Chondrocyte (in vitro differentiated cells): ENCODE data around the gene TMEM132C. TPM values are rescaled to one million over a fixed set of nuclear protein-coding genes. Genes with fewer than 3 reads are reported as not detected.

Source experiments
- DNase-seq: peaks from one replicate; pipeline ENCODE4 v3.0.0; 2021; ENCODE audit warnings: mixed read lengths, low spot score
- H3K27ac Mint-ChIP-seq: one replicate; pipeline ENCODE4 v1.8.0; 2021; ENCODE audit warnings: mild to moderate bottlenecking, moderate library complexity, mixed read lengths; ENCODE audit not compliant: unreplicated experiment
- H3K27me3 Mint-ChIP-seq: 2 replicates; pipeline ENCODE4 v1.8.0; 2021; ENCODE audit warnings: low read depth, mixed read lengths
- H3K36me3 Mint-ChIP-seq: 2 replicates; pipeline ENCODE4 v1.8.0; 2021; ENCODE audit warnings: low read depth, mixed read lengths
- H3K4me1 Mint-ChIP-seq: 2 replicates; pipeline ENCODE4 v1.8.0; 2021; ENCODE audit warnings: low read depth, mild to moderate bottlenecking, mixed read lengths
- H3K4me3 Mint-ChIP-seq: one replicate; pipeline ENCODE4 v1.8.0; 2021; ENCODE audit warnings: mild to moderate bottlenecking, moderate library complexity, mixed read lengths; ENCODE audit not compliant: unreplicated experiment
- H3K9me3 Mint-ChIP-seq: 2 replicates; pipeline ENCODE4 v1.8.0; 2021; ENCODE audit warnings: low read depth, mixed read lengths
- CTCF ChIP-seq: fragments of 200-600 bp; sonication (generic); IDR thresholded peaks from 2 replicates; pipeline ENCODE4 v1.5.0; 2021; ENCODE audit warnings: antibody characterized with exemption, mild to moderate bottlenecking, moderate library complexity
- total RNA-seq: library from RNA; stranded (reverse); gene quantifications from 3 replicates; pipeline ENCODE4 v1.2.1, GENCODE V29; 2021

TMEM132C gene
- total RNA-seq, 1 donor from 2014 or later: not detected

- H3K9me3 Mint-ChIP-seq: peaks cover 15% of the 10 kb centered on the region
- H3K4me1 Mint-ChIP-seq: no peaks in the 10 kb centered on the region
- no peak overlapping the region for H3K4me3 Mint-ChIP-seq
- H3K27me3 Mint-ChIP-seq: no peaks in the 10 kb centered on the region
- no peaks in the 10 kb centered on the region for H3K36me3 Mint-ChIP-seq
- DNase-seq: no peak
- TF ChIP-seq CTCF: no peak
- no peak overlapping the region for H3K27ac Mint-ChIP-seq
Observed at GRCh38 chr12:128551266-128551665, 284.3 kb downstream of the TMEM132C start.

GRCh38 chr12:128554546-128555304 is 287.8 kb downstream of the TMEM132C start:
- no peak for TF ChIP-seq CTCF
- Mint-ChIP-seq H3K9me3 (peaks cover 30% of the 10 kb centered on the region), H3K4me3 (no peak overlapping the region), H3K27me3 (no peaks in the 10 kb centered on the region), H3K36me3 (no peaks in the 10 kb centered on the region), H3K4me1 (no peaks in the 10 kb centered on the region), H3K27ac (no peak overlapping the region)
- no peak for DNase-seq

- DNase-seq: no peak
- H3K9me3 Mint-ChIP-seq: peaks cover 37% of the 10 kb centered on the region
- H3K27ac Mint-ChIP-seq: no peak overlapping the region
- no peaks in the 10 kb centered on the region for H3K36me3 Mint-ChIP-seq
- no peaks in the 10 kb centered on the region for H3K4me1 Mint-ChIP-seq
- no peak for TF ChIP-seq CTCF
- H3K4me3 Mint-ChIP-seq: no peak overlapping the region
- H3K27me3 Mint-ChIP-seq: no peaks in the 10 kb centered on the region
Observed at GRCh38 chr12:128557231-128557630, 290.3 kb downstream of the TMEM132C start.

GRCh38 chr12:128564956-128565355 is 298.0 kb downstream of the TMEM132C start:
- Mint-ChIP-seq H3K27ac (no peak overlapping the region), H3K27me3 (no peaks in the 10 kb centered on the region), H3K4me3 (no peak overlapping the region), H3K9me3 (peaks cover 16% of the 10 kb centered on the region), H3K36me3 (no peaks in the 10 kb centered on the region), H3K4me1 (no peaks in the 10 kb centered on the region)
- no peak for DNase-seq
- TF ChIP-seq CTCF: no peak

GRCh38 chr12:128567730-128568129 is 300.8 kb downstream of the TMEM132C start:
- Mint-ChIP-seq H3K27me3 (no peaks in the 10 kb centered on the region), H3K4me1 (no peaks in the 10 kb centered on the region), H3K4me3 (no peak overlapping the region), H3K36me3 (no peaks in the 10 kb centered on the region), H3K27ac (no peak overlapping the region), H3K9me3 (peaks cover 4% of the 10 kb centered on the region)
- DNase-seq: no peak
- TF ChIP-seq CTCF: no peak
